IPS DF 4.7 (cell line): ENCODE data around the gene KCNQ1.

Source experiments
- DNase-seq: peaks from one replicate; pipeline ENCODE4 v3.0.0-alpha.2; 2013; ENCODE audit warnings: low spot score; ENCODE audit errors: extremely low read depth

KCNQ1 gene

GRCh38 chr11:2791139-2791520 is 346.3 kb downstream of the KCNQ1 start:
- no peak for DNase-seq

- DNase-seq, result no peak
Measured at GRCh38 chr11:2791521-2792380, 346.9 kb downstream of the KCNQ1 start.

GRCh38 chr11:2792381-2793250 is 347.8 kb downstream of the KCNQ1 start:
- no peak for DNase-seq

DNA sequence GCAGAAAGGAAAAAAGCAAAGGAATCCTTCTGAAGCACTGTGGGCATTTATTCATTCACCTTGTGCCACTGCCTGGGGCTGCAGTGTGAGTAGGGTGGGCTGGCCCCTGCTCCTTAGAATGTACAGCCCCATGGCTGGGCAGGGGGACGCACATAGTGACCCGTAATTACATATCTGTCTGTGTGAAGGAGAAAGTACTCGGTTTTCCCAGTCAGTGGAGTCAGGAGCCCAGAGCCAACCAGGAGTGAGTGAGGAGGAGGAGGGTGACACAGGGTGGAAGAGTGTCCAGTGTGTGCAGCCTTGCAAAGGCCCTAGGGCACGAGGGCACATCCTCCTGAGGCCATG is 348.9 kb downstream of the KCNQ1 start:
- DNase-seq, result no peak

DNA sequence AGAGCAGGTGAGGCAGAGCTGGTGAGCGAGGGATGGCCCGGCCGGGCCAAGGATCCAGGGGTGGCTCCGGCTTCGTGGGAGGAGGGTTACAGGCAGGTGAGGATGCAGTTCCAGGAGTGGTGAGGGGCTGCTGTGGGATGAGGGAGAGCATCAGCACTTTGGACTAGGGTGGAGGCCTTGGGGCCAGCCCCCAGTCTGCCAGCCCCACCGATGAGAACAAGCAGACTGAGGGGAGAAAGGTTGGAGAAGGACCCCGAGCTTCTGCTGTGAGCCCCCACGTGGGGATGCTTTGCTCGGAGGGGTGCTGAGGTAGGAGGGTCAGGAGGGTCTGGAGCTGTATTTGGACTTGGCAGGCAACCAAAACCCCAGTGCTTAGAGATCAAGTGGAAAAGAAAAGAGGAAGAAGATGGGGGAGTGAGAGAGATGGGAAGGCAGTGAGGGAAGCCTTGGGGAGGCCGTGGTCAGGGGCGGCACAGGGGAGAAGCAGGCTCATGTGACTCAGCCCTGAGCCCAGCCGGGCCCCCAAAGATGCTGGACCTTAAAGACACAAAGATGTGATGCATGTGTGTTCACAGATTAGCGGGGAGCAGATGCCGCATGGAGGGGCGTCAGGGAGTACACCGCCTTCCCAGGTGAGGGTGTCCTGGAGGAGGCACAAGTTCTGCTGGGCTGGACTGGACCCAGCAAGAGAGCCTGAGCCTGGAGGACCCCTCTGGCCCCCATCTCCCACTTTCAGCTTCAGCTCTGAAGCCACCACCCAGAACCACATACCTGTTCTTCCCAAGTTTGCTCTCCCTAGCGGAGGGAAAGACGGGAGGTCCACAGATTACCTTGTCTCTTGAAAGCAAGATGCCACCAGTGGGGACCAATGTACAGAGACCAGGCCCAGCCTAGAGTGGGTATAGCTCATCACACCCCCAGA is 349.5 kb downstream of the KCNQ1 start:
- DNase-seq, result no peak

DNA sequence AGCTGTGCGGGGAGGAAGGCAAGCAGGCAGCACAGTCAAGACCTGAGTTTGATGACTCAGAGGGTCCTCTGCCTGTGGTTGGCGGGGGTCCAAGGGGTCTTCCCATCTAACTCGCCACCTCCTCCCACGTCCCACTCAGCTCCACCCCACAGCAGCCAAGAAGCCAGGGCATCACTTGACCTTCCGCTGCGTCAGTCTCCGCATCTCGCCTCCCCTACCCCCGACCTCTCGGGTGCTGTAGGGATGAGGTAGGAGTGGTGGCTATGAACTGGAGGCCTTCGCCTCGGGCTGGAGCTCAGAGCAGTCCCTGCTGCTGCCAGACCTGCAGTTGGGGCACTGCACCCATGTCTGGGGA is 350.1 kb downstream of the KCNQ1 start:
- no peak for DNase-seq

GRCh38 chr11:2795491-2795991 is 350.7 kb downstream of the KCNQ1 start:
- no peak for DNase-seq

DNA sequence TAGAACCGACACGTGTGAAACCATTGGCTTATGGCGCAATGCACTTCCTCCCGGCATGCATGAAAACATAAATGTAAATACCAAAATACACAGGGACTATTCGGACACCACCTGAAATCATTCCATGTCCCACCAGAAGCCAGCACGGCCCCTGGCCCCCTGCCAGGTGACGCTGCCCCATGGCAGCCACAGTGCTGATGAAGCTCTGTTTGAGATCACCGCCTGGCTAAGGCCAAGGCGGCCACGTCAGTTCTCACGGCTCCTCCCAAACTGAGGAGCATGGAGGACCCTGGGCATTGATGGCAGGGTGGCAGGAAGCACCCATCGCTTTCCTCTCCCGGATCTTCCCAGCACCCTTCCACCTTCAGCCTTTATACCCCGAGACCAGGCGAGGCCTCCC is 351.3 kb downstream of the KCNQ1 start:
- DNase-seq, result no peak

DNA sequence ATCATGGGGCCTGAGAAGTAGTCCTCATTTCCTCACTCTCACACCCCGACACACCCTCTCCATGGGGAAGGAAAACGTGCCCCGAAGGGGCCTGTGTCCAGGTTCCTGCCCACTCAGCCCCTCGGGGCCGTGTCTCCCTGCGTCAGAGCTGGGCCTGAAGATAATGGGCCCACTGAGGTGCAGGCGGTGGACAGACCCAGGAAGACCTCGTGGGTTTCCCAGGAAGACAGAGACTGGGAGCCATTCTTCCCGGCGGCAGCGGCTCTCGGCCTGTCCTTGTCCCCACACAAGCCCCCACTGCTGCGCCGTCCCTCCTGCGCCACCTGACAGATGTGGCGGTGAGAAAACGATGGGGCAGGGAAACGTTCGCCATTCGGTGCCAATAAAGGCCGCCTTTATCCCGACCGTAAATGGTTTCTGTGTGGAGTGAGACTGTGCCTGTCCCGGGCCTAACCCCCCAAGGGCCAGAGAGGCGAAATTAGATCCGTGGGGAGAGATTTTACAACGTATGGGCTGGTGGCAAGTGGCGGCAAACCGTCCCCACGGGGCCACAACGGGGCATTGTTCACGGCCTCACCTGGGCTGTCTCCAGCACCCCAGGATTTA is 351.8 kb downstream of the KCNQ1 start:
- DNase-seq, result no peak

DNA sequence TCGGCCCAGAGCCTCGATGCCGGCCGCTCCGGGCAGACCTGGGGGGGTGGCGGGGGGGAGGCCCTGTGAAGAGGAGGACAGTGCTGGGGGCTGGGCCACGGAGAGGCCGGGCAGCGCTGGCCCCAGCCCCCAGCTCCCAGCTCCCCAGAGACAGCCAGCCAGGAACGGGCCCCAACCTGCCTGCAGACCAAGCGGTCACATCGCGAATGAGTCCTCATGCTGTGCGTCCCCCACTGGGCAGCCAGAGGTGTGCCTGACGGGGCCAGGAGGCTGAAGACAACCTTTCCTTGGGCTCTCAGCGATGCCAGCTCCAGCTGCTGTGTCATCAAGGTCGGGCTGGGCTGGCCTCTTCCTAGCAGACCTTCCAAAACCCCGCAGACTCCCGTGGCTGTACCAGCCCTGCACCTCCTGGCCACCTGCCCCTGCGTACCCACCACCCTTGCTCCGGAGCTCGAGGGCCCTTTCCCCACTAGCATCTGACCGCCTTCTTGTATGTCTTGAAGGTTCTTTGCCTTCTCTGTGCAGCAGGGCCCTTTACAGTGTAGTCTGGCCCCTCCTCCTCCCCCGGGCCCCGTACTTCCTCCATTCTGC is 352.4 kb downstream of the KCNQ1 start:
- no peak for DNase-seq

GRCh38 chr11:2797741-2798361 is 353.0 kb downstream of the KCNQ1 start:
- DNase-seq, result no peak

DNA sequence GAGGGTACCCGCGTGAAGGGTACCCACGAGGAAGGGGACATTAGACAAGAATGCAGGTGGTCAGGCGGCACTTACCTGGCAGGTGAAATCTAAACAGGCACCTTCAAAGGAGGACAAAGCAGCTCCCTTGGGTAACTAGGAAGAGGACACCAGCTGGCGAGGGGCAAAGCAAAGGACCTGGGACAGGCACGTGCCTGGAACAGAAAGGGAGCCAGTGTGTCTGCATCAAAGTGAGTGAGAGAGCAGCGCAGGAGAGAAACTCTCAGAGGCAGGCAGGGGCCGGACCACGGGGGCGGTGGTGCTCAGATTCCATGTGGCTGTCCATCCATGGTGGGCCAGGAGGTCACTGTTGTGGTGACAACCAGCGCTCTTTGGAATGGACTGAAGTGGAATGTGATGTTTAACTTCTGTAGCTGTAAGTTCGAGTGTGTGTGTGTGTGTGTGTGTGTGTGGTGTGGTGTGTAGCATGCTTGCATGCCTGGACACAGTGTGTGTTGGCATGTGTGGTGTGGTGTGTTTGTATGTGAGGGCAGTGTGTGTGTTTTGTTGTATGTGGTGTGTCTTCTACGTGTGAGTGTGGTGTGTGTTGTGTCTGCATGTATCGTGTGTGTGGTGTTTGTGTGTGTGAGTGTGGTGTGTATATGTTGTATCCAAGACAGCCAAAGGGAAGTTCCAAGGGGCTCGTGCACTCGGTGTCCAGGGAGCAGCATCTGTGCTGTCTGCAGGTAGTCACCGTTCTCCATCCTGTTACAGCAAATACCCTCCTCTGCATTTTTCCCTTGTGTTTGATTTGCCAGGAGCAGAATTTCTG is 354.3 kb downstream of the KCNQ1 start:
- no peak for DNase-seq

GRCh38 chr11:2799881-2800654 is 355.3 kb downstream of the KCNQ1 start:
- no peak for DNase-seq

- no peak for DNase-seq
Measured at GRCh38 chr11:2800655-2801531, 356.1 kb downstream of the KCNQ1 start.

GRCh38 chr11:2801711-2802388 is 357.0 kb downstream of the KCNQ1 start:
- DNase-seq, result no peak

- no peak for DNase-seq
Measured at GRCh38 chr11:2802389-2803185, 357.8 kb downstream of the KCNQ1 start.
